Activated naive CD8-positive, alpha-beta T cell treated with anti-CD3 and anti-CD28 coated beads, Interleukin-2, amount 10 ng/mL, durations not matched to agents 7 days and 5 days (primary cell): ENCODE measurements around the gene PRPF19. TPM values are rescaled to one million over a fixed set of nuclear protein-coding genes. Genes with fewer than 3 reads are reported as not detected.

Experiments used
- ATAC-seq: fragments of 150-1000 bp; cut with Tn5 transposase; one replicate; pipeline ENCODE4 v1.10.0; 2021; ENCODE audit warnings: low read depth, moderate library complexity
- POLR2A ChIA-PET: fragments of 350-600 bp; sonication (Branson Sonifier 250); formaldehyde crosslinking; loops from one replicate; lab custom pipeline; 2021; ENCODE audit warnings: antibody characterized with exemption; lab: Charles Lee
- DNase-seq: peaks from one replicate; pipeline ENCODE4 v3.0.0; 2021
- H3K27ac Mint-ChIP-seq: one replicate; pipeline ENCODE4 v1.8.0; 2022; ENCODE audit warnings: mild to moderate bottlenecking, mixed read lengths
- H3K27me3 Mint-ChIP-seq: one replicate; pipeline ENCODE4 v1.8.0; 2022; ENCODE audit warnings: mild to moderate bottlenecking, moderate library complexity, mixed read lengths
- H3K36me3 Mint-ChIP-seq: one replicate; pipeline ENCODE4 v1.8.0; 2021; ENCODE audit warnings: mild to moderate bottlenecking, mixed read lengths
- H3K4me1 Mint-ChIP-seq: one replicate; pipeline ENCODE4 v1.8.0; 2021; ENCODE audit warnings: mixed read lengths
- H3K4me3 Mint-ChIP-seq: one replicate; pipeline ENCODE4 v1.8.0; 2022; ENCODE audit warnings: mild to moderate bottlenecking, moderate library complexity, mixed read lengths
- H3K9me3 Mint-ChIP-seq: one replicate; pipeline ENCODE4 v1.8.0; 2021; ENCODE audit warnings: mixed read lengths
- total RNA-seq, 2 experiments: library from RNA; stranded (reverse); gene quantifications; one replicate each; pipeline ENCODE4 v1.2.3, GENCODE V29; 2021

Gene PRPF19
- total RNA-seq, 2 experiments from 2014 or later = 97.7 to 103 TPM

GRCh38 chr11:60945295-60945667 lies 38.9 kb upstream of the PRPF19 start:
- Mint-ChIP-seq H3K4me3 (no peak overlapping the region), H3K27me3 (peaks cover 4% of the 10 kb centered on the region), H3K27ac (no peak overlapping the region), H3K9me3 (no peaks in the 10 kb centered on the region), H3K36me3 (peaks cover 5% of the 10 kb centered on the region), H3K4me1 (peaks cover 5% of the 10 kb centered on the region)
- DNase-seq (no peak), ATAC-seq (no peak)
- POLR2A ChIA-PET = no interaction called here

DNA sequence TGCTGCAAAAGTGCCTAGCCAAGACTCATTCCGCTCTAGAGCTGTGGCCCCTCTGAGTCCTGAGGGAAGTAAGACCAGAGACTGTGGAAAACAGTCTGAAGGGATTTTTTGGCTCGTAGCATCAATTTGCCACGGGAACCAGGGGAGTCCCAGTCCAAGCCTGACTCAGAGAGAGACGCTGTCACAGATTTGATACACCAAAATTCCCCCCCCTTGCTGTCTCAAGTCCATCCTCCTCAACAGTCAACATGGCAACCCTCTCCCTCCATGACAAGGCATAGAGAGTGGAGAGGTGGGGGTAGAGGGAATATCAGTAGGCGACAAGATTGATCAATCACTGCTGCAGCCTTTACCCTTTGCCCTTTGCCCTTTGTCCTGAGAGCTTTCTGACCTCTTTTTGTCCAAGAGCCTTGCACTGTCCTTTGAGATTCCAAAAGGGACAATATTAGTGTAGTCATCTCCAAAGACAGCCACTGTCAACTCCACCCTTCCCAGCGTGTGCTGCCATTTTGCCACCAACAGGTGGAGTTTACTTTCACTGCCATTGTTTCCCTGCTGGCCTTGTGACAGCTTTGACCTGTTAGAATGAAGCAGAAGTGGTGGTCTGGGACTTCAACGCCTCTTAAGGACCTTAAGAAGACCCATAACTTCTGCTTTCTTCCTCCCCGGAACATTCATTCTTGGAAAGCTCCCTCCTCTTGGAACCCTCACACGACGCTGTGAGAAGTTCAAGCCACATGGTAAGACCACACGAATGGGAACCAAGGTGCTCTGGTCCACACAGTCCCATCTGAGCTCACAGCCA lies 38.3 kb upstream of the PRPF19 start:
- DNase-seq (no peak), ATAC-seq (no peak)
- peaks cover 3% of the 10 kb centered on the region for H3K4me1 Mint-ChIP-seq
- no peaks in the 10 kb centered on the region for H3K9me3 Mint-ChIP-seq
- H3K4me3 Mint-ChIP-seq = no peak overlapping the region
- POLR2A ChIA-PET = no interaction called here
- no peak overlapping the region for H3K27ac Mint-ChIP-seq
- H3K36me3 Mint-ChIP-seq = peaks cover 5% of the 10 kb centered on the region
- H3K27me3 Mint-ChIP-seq = peaks cover 2% of the 10 kb centered on the region

DNA sequence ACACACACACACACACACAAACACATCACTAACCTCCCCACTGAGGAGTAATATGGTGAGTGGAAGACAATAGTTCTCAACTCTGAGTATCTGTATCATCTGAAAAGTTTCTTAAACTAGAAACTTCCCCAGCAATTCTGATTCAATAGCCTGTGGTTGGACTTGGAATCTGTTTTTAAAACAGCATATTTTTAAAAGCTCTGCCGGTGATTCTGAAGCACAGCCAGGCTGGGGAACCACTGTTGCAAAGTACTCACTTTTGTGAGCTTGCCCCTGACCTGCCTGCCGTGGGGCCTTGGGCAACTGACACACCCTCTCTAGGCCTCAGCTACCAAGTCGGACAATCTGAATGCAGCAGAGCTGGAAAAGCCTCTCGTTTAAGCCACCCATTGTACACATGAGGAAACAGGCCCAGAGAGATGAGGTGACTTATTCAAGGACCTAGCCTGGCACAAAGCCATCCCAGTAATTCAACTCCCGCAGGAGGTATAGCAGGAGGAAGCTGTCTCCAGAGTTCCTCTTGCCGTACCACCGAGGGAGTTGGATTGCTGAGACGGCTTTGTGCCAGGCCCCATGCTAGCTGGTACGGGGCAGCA lies 36.7 kb upstream of the PRPF19 start:
- H3K27me3 Mint-ChIP-seq = peaks cover 2% of the 10 kb centered on the region
- POLR2A ChIA-PET = no interaction called here
- no peaks in the 10 kb centered on the region for H3K9me3 Mint-ChIP-seq
- ATAC-seq = no peak
- H3K27ac Mint-ChIP-seq = no peak overlapping the region
- H3K36me3 Mint-ChIP-seq = peaks cover 5% of the 10 kb centered on the region
- DNase-seq = no peak
- peaks cover 3% of the 10 kb centered on the region for H3K4me1 Mint-ChIP-seq
- H3K4me3 Mint-ChIP-seq = no peak overlapping the region

GRCh38 chr11:60942219-60942618 lies 35.8 kb upstream of the PRPF19 start:
- no peak overlapping the region for H3K27ac Mint-ChIP-seq
- H3K36me3 Mint-ChIP-seq = peaks cover 5% of the 10 kb centered on the region
- ATAC-seq (no peak), DNase-seq (no peak)
- H3K4me3 Mint-ChIP-seq = no peak overlapping the region
- H3K9me3 Mint-ChIP-seq = no peaks in the 10 kb centered on the region
- POLR2A ChIA-PET = no interaction called here
- peaks cover 3% of the 10 kb centered on the region for H3K4me1 Mint-ChIP-seq
- peaks cover 2% of the 10 kb centered on the region for H3K27me3 Mint-ChIP-seq

GRCh38 chr11:60941371-60942119 lies 35.2 kb upstream of the PRPF19 start:
- DNase-seq = no peak
- POLR2A ChIA-PET = no interaction called here
- Mint-ChIP-seq H3K4me1 (peaks cover 3% of the 10 kb centered on the region), H3K4me3 (no peak overlapping the region), H3K36me3 (peaks cover 5% of the 10 kb centered on the region), H3K27ac (no peak overlapping the region), H3K27me3 (peaks cover 2% of the 10 kb centered on the region), H3K9me3 (no peaks in the 10 kb centered on the region)
- ATAC-seq = no peak

DNA sequence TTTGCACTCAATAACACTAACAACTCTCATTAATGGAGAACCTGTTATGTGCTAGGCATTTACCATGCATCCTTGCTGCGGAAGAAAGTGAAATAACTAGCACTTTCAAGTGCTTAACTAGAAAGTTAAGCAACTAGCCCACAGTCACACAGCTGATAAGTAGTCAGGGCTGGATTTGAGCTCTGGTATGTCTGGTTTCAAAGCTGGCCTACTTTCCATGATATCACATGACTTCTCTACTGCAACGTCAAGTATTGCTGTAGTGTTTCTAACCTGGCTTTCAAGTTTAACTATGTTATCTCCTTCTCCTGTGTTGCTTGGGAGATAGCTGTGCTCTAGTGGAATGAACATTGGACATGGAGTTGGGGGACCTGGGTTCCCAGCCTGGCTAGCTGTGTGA lies 33.5 kb upstream of the PRPF19 start:
- H3K4me1 Mint-ChIP-seq = peaks cover 3% of the 10 kb centered on the region
- POLR2A ChIA-PET = interaction anchor here (1.3 kb wide), 1 partner anchor 16 kb away, joined by 3 read pairs; the partner anchor contains the start of gene TMEM132A
- no peak overlapping the region for H3K4me3 Mint-ChIP-seq
- H3K36me3 Mint-ChIP-seq = peaks cover 5% of the 10 kb centered on the region
- DNase-seq (no peak), ATAC-seq (no peak)
- no peaks in the 10 kb centered on the region for H3K9me3 Mint-ChIP-seq
- no peaks in the 10 kb centered on the region for H3K27me3 Mint-ChIP-seq
- no peak overlapping the region for H3K27ac Mint-ChIP-seq

DNA sequence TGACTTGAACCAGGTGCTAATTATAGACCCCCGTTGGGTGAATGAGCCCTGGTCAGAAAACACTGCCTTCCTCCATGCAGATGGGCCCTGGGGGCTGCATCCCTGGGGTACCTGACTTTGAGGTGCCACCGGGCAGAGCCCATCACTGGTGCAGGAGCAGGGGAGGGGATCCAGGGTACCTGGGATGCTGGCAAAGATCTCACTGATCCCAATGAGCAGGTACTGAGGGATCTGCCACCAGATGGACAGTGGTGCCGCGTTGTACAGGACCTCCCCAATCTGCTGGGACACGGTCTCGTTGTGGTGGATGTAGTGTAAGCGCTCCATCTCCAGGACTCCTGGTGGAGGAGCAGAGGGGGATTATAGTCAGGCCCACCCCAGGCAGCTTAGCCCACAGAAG lies 32.9 kb upstream of the PRPF19 start:
- POLR2A ChIA-PET = interaction anchor here (1.3 kb wide), 1 partner anchor 15 kb away, joined by 3 read pairs; the partner anchor contains the start of gene TMEM132A

DNA sequence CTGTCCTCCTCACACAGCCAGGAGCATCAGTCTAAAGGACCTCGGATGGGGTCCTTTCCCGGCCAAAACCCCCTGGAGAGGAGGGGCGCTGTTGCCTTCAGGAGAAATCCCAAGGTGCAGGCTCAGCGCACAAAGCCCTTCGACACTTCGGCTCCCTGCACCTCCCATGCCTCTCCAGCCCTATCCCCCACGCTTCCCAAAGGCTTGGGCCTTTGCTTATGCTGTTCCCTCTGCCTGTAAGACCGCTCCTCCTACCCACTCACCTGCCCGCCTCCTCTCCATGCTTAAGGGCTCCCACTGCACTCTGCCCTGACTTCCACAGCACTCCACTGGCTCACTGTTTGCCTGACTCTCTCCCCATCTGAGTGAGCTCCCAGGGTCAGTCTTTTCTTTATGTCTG lies 32.1 kb upstream of the PRPF19 start:
- DNase-seq = no peak
- Mint-ChIP-seq H3K4me1 (peaks cover 3% of the 10 kb centered on the region), H3K27ac (no peak overlapping the region), H3K27me3 (no peaks in the 10 kb centered on the region), H3K4me3 (no peak overlapping the region), H3K9me3 (no peaks in the 10 kb centered on the region), H3K36me3 (no peaks in the 10 kb centered on the region)
- POLR2A ChIA-PET = no interaction called here
- no peak for ATAC-seq

More for the DNA sequence above, 32.9 kb upstream of the PRPF19 start:
- Mint-ChIP-seq H3K4me3 (no peak overlapping the region), H3K4me1 (peaks cover 3% of the 10 kb centered on the region), H3K27ac (no peak overlapping the region), H3K9me3 (no peaks in the 10 kb centered on the region), H3K27me3 (no peaks in the 10 kb centered on the region), H3K36me3 (peaks cover 4% of the 10 kb centered on the region)
- DNase-seq (no peak), ATAC-seq (no peak)

DNA sequence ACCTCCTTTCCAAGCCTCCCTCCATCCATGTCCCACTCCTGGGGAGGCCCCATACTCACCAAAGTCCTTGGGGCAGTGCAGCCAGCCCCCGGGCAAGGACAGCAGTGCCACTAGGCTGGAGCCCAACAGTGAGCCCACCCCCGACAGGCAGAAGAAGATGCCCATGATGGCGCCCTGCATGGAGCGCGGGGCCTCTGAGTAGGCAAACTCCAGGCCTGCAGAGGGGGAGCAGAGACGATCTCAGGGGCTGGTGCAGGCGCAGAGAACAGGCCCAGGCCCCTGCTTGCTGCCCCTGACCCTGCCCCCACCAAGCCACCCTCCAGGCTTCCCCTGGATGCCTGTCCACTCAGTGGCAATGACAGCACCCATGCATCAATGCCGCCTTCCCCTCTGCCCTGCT lies 31.4 kb upstream of the PRPF19 start:
- ATAC-seq (no peak), DNase-seq (no peak)
- H3K27me3 Mint-ChIP-seq = peaks cover 1% of the 10 kb centered on the region
- H3K9me3 Mint-ChIP-seq = no peaks in the 10 kb centered on the region
- no peaks in the 10 kb centered on the region for H3K36me3 Mint-ChIP-seq
- no peak overlapping the region for H3K27ac Mint-ChIP-seq
- peaks cover 3% of the 10 kb centered on the region for H3K4me1 Mint-ChIP-seq
- no peak overlapping the region for H3K4me3 Mint-ChIP-seq
- POLR2A ChIA-PET = no interaction called here

DNA sequence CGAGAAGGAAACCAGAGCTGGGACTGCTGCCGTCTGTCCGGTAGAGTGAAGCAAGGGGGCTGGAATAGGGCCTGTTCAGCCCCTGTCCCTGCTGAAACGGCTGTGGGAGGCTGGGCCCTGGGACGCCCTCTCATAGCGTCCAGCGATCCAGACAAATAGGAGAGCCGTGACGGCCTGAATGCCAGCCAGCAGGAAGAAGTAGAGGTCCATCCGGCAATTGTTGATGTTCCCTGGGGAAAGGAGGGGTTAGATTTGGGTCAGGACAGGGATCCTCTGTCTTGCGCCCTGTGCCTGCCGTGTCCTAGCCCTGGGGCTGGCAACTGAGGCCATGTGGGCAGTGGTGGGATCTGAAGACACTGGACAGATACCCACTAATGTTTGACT lies 30.8 kb upstream of the PRPF19 start:
- no peak overlapping the region for H3K27ac Mint-ChIP-seq
- POLR2A ChIA-PET = no interaction called here
- no peaks in the 10 kb centered on the region for H3K9me3 Mint-ChIP-seq
- H3K27me3 Mint-ChIP-seq = peaks cover 4% of the 10 kb centered on the region
- ATAC-seq (no peak), DNase-seq (no peak)
- H3K4me3 Mint-ChIP-seq = no peak overlapping the region
- H3K4me1 Mint-ChIP-seq = peaks cover 3% of the 10 kb centered on the region
- no peaks in the 10 kb centered on the region for H3K36me3 Mint-ChIP-seq

- Mint-ChIP-seq H3K4me1 (peaks cover 2% of the 10 kb centered on the region), H3K27me3 (peaks cover 5% of the 10 kb centered on the region), H3K9me3 (no peaks in the 10 kb centered on the region), H3K36me3 (no peaks in the 10 kb centered on the region), H3K27ac (no peak overlapping the region), H3K4me3 (no peak overlapping the region)
- POLR2A ChIA-PET = no interaction called here
- DNase-seq (no peak), ATAC-seq (no peak)
Measured at GRCh38 chr11:60936467-60937143, 30.2 kb upstream of the PRPF19 start.

DNA sequence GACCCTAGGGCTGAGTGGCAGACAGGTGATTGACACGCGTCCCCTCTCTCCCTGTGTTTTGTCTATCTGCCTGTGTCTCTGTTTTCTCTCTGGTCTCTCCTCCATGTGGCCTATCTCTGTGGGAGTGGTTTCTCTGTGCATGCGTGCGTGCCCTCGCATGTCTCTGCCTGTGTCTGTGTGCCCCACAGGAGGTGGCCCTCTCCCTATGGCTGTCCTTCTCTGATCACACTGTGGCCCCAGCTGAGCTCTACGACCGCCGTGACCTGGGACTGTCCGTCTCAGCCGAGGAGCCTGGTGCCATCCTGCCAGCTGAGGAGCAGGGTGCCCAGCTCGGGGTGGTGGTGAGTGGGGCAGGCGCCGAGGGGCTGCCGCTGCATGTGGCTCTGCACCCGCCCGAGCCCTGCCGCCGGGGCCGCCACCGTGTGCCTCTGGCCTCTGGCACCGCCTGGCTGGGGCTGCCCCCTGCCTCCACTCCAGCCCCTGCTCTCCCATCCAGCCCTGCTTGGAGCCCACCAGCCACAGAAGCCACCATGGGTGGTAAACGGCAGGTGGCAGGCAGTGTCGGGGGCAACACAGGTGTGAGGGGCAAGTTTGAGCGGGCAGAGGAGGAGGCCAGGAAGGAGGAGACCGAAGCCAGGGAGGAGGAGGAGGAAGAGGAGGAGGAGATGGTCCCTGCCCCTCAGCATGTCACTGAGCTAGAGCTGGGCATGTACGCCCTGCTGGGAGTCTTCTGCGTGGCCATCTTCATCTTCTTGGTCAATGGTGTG lies 29.5 kb upstream of the PRPF19 start:
- H3K4me1 Mint-ChIP-seq = no peaks in the 10 kb centered on the region

More for the DNA sequence above, 29.5 kb upstream of the PRPF19 start:
- Mint-ChIP-seq H3K9me3 (no peaks in the 10 kb centered on the region), H3K27me3 (peaks cover 7% of the 10 kb centered on the region), H3K36me3 (no peaks in the 10 kb centered on the region), H3K27ac (no peak overlapping the region), H3K4me3 (no peak overlapping the region)
- POLR2A ChIA-PET = no interaction called here
- DNase-seq (no peak), ATAC-seq (no peak)
